ENCODE measurements around the gene CAMTA1. TPM values are rescaled to one million over a fixed set of nuclear protein-coding genes. Genes with fewer than 3 reads are reported as not detected.
"Not testable (repeated sequence)": the region's sequence is repeated elsewhere in the genome, so short reads cannot be mapped to it uniquely, and the experiment has no call there.

Gene CAMTA1
- polyA plus RNA-seq, 3 donors from 2014 or later: 52.7 to 89.0 (median 71.0) TPM

GRCh38 chr1:6827079-6827478 lies 41.8 kb downstream of the CAMTA1 start:
- H3K36me3 Mint-ChIP-seq: peaks cover 3 to 12% (median 5%) of the 10 kb centered on the region in 3 donors
- no peak overlapping the region for H3K27ac Mint-ChIP-seq
- no peak overlapping the region for H3K4me3 Mint-ChIP-seq
- no peaks in the 10 kb centered on the region for H3K9me3 Mint-ChIP-seq
- H3K4me1 Mint-ChIP-seq: peaks cover 3 to 25% of the 10 kb centered on the region in 2 donors
- peaks cover 0 to 2% (median 2%) of the 10 kb centered on the region in 3 donors for H3K27me3 Mint-ChIP-seq (ENCODE audit: low read depth in 3 of 3)
- DNase-seq: no peak

DNA sequence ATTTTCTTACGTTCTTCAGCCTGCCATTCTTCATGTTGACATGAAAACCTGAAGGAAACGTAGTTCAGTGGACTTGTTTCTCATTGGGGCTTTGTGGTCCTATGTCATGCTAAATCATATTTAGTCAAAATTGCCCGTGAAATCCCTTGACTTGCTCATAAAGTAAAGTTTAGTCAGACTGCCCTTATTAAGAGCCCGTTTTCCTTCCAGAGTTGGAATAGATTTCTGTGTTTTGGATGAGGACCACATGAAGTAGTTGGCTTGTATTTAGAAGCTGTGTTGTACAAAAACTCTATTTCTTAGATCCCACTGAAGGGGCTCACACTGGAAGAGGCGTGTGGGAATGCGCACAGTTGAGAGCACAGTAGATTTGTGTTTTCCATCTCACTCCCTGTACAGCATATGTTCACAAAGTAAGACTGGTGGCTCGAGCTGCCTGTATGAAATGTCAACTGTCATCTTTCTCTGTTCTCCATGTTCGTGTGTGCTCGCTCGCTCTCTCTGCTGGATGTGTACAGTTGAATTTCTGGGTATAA lies 42.4 kb downstream of the CAMTA1 start:
- H3K27ac Mint-ChIP-seq: no peak overlapping the region

GRCh38 chr1:6831366-6831765 lies 46.1 kb downstream of the CAMTA1 start:
- Mint-ChIP-seq H3K4me1 (peaks cover 5 to 18% of the 10 kb centered on the region in 2 donors), H3K27ac (no peak overlapping the region), H3K27me3 (ENCODE audit: low read depth in 3 of 3) (peaks cover 0 to 3% (median 2%) of the 10 kb centered on the region in 3 donors), H3K4me3 (no peak overlapping the region), H3K36me3 (peaks cover 5 to 12% (median 7%) of the 10 kb centered on the region in 3 donors), H3K9me3 (no peaks in the 10 kb centered on the region)
- DNase-seq: no peak

More for the DNA sequence above, 42.4 kb downstream of the CAMTA1 start:
- Mint-ChIP-seq H3K4me1 (peaks cover under 1 to 19% of the 10 kb centered on the region in 2 donors), H3K36me3 (peaks cover 3 to 12% (median 5%) of the 10 kb centered on the region in 3 donors), H3K27me3 (ENCODE audit: low read depth in 3 of 3) (peaks cover 0 to 2% (median 2%) of the 10 kb centered on the region in 3 donors), H3K9me3 (no peaks in the 10 kb centered on the region), H3K4me3 (no peak overlapping the region)
- DNase-seq: no peak

GRCh38 chr1:6832006-6832405 lies 46.8 kb downstream of the CAMTA1 start:
- not testable (repeated sequence) for H3K27me3 Mint-ChIP-seq (ENCODE audit: low read depth in 3 of 3); H3K9me3 Mint-ChIP-seq; H3K4me3 Mint-ChIP-seq; H3K27ac Mint-ChIP-seq; DNase-seq
- Mint-ChIP-seq H3K4me1 (peaks cover 5 to 20% of the 10 kb centered on the region in 2 donors), H3K36me3 (peaks cover 5 to 12% (median 8%) of the 10 kb centered on the region in 3 donors)

DNA sequence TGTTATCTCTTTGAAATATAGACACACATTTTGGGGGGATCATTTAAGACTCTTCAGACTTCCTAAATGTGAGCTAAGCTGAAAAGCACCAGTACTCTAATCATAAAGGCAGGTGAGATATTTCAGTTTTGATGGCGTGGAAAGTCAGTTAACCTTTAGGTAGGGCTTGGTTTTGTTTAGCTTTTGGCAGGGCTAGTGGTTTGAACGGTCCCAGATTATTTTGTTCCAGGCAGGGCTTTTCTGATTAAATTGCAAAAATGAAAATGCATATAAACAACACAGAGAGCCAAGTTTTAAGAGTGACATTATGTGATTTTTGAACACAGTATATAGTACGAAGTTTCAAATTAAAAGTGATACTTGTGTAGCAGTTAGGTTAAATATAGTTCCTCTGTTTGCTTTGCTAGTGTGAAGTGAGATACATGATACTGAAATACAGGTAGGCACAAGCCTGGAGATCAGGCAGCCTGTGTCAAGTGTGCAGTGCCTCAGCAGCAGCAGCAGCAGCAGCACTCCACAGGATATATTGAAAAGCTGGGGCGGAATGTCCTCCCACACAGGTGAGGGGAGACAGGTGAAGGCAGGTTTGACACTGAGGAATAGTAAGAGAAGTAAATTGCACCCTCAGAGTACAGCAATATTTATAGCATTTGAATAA lies 47.4 kb downstream of the CAMTA1 start:
- Mint-ChIP-seq H3K27me3 (ENCODE audit: low read depth in 3 of 3) (peaks cover 0 to 3% (median 0%) of the 10 kb centered on the region in 3 donors), H3K9me3 (no peaks in the 10 kb centered on the region), H3K4me3 (no peak overlapping the region), H3K36me3 (peaks cover 5 to 7% (median 6%) of the 10 kb centered on the region in 3 donors), H3K4me1 (peaks cover 5 to 15% of the 10 kb centered on the region in 2 donors), H3K27ac (peak overlapping the region in 1 of 6 donors; percentile 61)
- DNase-seq: no peak

GRCh38 chr1:6833804-6834203 lies 48.5 kb downstream of the CAMTA1 start:
- H3K27me3 Mint-ChIP-seq (ENCODE audit: low read depth in 3 of 3): peaks cover 0 to 3% (median 0%) of the 10 kb centered on the region in 3 donors
- no peak overlapping the region for H3K4me3 Mint-ChIP-seq
- H3K36me3 Mint-ChIP-seq: peaks cover 4 to 5% (median 5%) of the 10 kb centered on the region in 3 donors
- H3K4me1 Mint-ChIP-seq: peaks cover 5 to 12% of the 10 kb centered on the region in 2 donors
- no peak overlapping the region for H3K27ac Mint-ChIP-seq
- H3K9me3 Mint-ChIP-seq: no peaks in the 10 kb centered on the region
- no peak for DNase-seq

DNA sequence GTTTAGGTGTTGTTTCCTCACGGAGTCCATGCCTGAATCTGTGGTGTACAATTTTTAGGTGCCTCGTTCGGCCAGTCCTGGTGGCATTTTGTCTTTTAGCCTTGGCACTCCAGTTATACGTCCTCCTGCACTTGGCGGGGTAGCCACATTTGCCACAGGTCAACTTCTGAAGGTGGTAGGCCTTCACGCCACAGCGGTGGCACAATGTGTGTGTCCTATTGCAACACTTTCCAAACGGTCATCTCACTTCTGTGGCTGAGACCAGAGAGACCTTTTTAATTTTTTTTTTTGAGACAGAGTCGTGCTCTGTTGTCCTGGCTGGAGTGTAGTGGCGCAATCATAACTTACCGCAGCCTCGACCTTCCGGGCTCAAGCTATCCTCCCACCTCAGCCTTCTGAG lies 49.1 kb downstream of the CAMTA1 start:
- H3K36me3 Mint-ChIP-seq: peaks cover 3 to 6% (median 4%) of the 10 kb centered on the region in 3 donors
- no peaks in the 10 kb centered on the region for H3K9me3 Mint-ChIP-seq
- no peak overlapping the region for H3K27ac Mint-ChIP-seq
- H3K4me1 Mint-ChIP-seq: peaks cover 5 to 12% of the 10 kb centered on the region in 2 donors
- peaks cover 0 to 3% (median 0%) of the 10 kb centered on the region in 3 donors for H3K27me3 Mint-ChIP-seq (ENCODE audit: low read depth in 3 of 3)
- H3K4me3 Mint-ChIP-seq: peak overlapping the region in 2 of 5 donors; percentile 21 to 34
- DNase-seq: no peak

DNA sequence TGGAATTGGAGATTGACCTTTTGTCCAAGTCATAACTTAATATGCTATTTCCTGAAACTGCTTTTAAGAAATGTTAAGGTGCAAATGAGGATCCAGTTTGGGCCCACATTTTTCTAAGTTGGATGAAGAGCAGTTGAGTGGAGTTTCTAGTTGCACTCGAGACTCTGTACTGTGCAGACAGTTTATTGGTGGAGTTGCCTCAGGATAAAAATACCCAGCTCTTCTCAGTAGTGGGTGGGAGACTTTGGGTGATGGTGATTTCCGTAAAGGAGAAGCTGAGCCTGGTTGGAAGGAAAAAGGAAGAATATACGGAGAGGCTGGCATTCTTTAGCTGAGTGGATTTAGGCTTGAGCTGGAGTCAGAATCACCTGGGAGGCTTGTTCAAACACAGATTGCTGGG lies 49.9 kb downstream of the CAMTA1 start:
- peaks cover 7 to 12% of the 10 kb centered on the region in 2 donors for H3K4me1 Mint-ChIP-seq

GRCh38 chr1:6842301-6842700 lies 57.0 kb downstream of the CAMTA1 start:
- H3K4me1 Mint-ChIP-seq: peaks cover 12 to 23% of the 10 kb centered on the region in 2 donors
- H3K36me3 Mint-ChIP-seq: peaks cover 21 to 25% (median 23%) of the 10 kb centered on the region in 3 donors
- no peak overlapping the region for H3K27ac Mint-ChIP-seq
- H3K27me3 Mint-ChIP-seq (ENCODE audit: low read depth in 3 of 3): peaks cover 0 to 5% (median 3%) of the 10 kb centered on the region in 3 donors
- no peak for DNase-seq
- H3K9me3 Mint-ChIP-seq: peaks cover 0 to 4% (median 0%) of the 10 kb centered on the region in 6 donors
- H3K4me3 Mint-ChIP-seq: no peak overlapping the region

More for the DNA sequence above, 49.9 kb downstream of the CAMTA1 start:
- Mint-ChIP-seq H3K27ac (no peak overlapping the region), H3K4me3 (no peak overlapping the region), H3K9me3 (no peaks in the 10 kb centered on the region), H3K36me3 (peaks cover 0 to 11% (median 4%) of the 10 kb centered on the region in 3 donors), H3K27me3 (ENCODE audit: low read depth in 3 of 3) (peaks cover 0 to 3% (median 0%) of the 10 kb centered on the region in 3 donors)
- DNase-seq: no peak

DNA sequence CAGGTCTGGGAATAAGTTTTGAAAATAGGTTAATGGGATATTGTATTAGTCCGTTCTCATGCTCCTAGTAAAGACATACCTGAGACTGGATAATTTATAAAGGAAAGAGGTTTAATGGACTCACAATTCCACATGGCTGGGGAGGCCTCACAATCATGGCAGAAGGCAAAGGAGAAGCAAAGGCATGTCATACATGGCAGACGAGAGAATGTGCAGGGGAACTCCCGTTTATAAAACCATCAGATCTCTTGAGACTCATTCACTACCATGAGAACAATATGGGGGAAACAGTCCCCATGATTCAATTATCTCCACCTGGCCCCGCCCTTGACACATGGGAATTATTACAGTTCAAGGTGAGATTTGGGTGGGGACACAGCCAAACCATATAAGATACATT lies 60.5 kb downstream of the CAMTA1 start:
- H3K4me1 Mint-ChIP-seq: peaks cover 7 to 24% of the 10 kb centered on the region in 2 donors
- not testable (repeated sequence) for H3K9me3 Mint-ChIP-seq; H3K27ac Mint-ChIP-seq; H3K4me3 Mint-ChIP-seq; DNase-seq; H3K27me3 Mint-ChIP-seq (ENCODE audit: low read depth in 3 of 3)
- peaks cover 15 to 21% (median 20%) of the 10 kb centered on the region in 3 donors for H3K36me3 Mint-ChIP-seq

DNA sequence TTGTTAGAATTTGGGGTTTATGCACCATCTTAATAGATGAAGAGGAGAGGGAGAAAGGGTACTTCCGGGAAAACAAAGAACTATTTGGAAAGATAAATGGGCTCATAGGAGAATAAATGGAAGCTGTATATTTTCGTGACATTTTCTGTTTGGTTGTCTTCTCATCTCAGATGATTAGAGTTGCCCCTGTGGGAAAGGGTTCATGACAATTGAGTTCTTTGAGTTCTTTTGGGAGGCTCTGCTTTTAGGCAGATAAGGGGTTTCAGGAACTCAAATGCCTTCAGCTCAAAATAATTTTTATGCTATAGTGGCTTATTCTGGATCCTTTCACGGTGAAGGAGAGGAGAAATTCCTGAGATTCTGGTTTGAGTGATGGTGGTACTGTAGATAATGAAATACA lies 63.6 kb downstream of the CAMTA1 start:
- peaks cover 20 to 30% (median 26%) of the 10 kb centered on the region in 3 donors for H3K36me3 Mint-ChIP-seq
- DNase-seq: no peak
- peaks cover 7 to 13% of the 10 kb centered on the region in 2 donors for H3K4me1 Mint-ChIP-seq
- H3K27me3 Mint-ChIP-seq (ENCODE audit: low read depth in 3 of 3): peaks cover 0 to 4% (median 0%) of the 10 kb centered on the region in 3 donors
- no peak overlapping the region for H3K27ac Mint-ChIP-seq
- H3K9me3 Mint-ChIP-seq: peaks cover 0 to 4% (median 0%) of the 10 kb centered on the region in 6 donors
- H3K4me3 Mint-ChIP-seq: no peak overlapping the region

- Mint-ChIP-seq H3K27me3 (ENCODE audit: low read depth in 3 of 3) (peaks cover 0 to 4% (median 0%) of the 10 kb centered on the region in 3 donors), H3K36me3 (peaks cover 16 to 35% (median 22%) of the 10 kb centered on the region in 3 donors), H3K9me3 (peaks cover 0 to 3% (median 0%) of the 10 kb centered on the region in 6 donors), H3K4me3 (no peak overlapping the region), H3K4me1 (peaks cover 5 to 13% of the 10 kb centered on the region in 2 donors), H3K27ac (no peak overlapping the region)
- DNase-seq: no peak
Measured at GRCh38 chr1:6850537-6850936, 65.3 kb downstream of the CAMTA1 start.

DNA sequence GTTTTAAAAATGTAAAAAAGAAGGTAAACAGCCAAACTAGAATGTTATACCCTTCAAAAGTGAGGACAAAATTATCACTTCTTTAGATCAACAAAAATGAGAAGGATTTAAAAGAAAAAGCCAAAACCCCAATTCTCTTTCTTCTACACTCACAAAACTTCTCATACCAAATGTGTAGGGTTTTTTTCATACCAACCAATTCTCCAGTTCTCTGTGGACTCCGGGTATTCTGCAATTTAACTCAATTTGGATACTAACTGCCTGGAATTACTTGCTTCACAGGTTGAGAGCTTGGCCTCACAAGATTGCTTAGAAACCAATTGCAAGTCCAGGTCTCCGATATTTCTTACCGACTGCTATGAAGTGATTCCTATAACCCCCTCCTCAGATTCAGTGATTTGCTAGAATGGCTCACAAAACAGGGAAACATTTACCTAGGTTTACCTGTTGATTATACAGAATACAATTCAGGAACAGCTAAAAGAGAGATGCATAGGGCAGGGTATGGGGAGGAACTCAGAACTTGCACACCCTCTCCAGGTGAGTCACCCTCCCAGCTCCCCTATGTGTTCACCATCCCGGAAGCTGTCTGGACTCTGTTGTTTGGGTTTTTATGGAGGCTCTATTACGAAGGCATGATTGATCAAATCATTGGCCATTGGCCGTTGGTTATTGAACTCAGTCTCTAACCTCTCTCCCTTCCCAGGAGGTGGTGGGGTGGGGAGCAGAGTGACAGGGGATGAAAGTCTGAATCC lies 67.1 kb downstream of the CAMTA1 start:
- Mint-ChIP-seq H3K27ac (no peak overlapping the region), H3K4me3 (no peak overlapping the region), H3K4me1 (peaks cover 1 to 2% of the 10 kb centered on the region in 2 donors), H3K9me3 (no peaks in the 10 kb centered on the region), H3K27me3 (ENCODE audit: low read depth in 3 of 3) (peaks cover 0 to 4% (median 0%) of the 10 kb centered on the region in 3 donors), H3K36me3 (peaks cover 7 to 24% (median 15%) of the 10 kb centered on the region in 3 donors)
- no peak for DNase-seq

Data from immature natural killer cell (primary cell).